Trophoblast cell (in vitro differentiated cells and primary cell): ENCODE results near the gene NIT1.

Source experiments
- DNase-seq, 2 donors: peaks; one replicate each; pipeline ENCODE4 v3.0.0-alpha.2; 2016
- H2AFZ ChIP-seq: 2 replicates; pipeline ENCODE4 v1.6.1; 2013; ENCODE audit warnings: low read length, moderate library complexity, mild to moderate bottlenecking; ENCODE audit not compliant: insufficient read depth, poor library complexity
- H2AK5ac ChIP-seq: 2 replicates; pipeline ENCODE4 v1.6.1; 2013; ENCODE audit warnings: mild to moderate bottlenecking, low read length
- H2BK120ac ChIP-seq: 2 replicates; pipeline ENCODE4 v1.6.1; 2013; ENCODE audit warnings: low read length, mild to moderate bottlenecking, moderate library complexity; ENCODE audit not compliant: insufficient read depth, poor library complexity
- H2BK12ac ChIP-seq: 2 replicates; pipeline ENCODE4 v1.6.1; 2013; ENCODE audit warnings: mild to moderate bottlenecking, low read length, moderate library complexity
- H2BK5ac ChIP-seq: 2 replicates; pipeline ENCODE4 v1.6.1; 2013; ENCODE audit warnings: low read length, low read depth, moderate library complexity, mild to moderate bottlenecking; ENCODE audit not compliant: poor library complexity
- H3K14ac ChIP-seq: 2 replicates; pipeline ENCODE4 v1.6.1; 2013; ENCODE audit warnings: mild to moderate bottlenecking, low read length
- H3K18ac ChIP-seq: 2 replicates; pipeline ENCODE4 v1.6.1; 2013; ENCODE audit warnings: mild to moderate bottlenecking, low read length
- H3K23ac ChIP-seq: 2 replicates; pipeline ENCODE4 v1.6.1; 2013; ENCODE audit warnings: low read length
- H3K27ac ChIP-seq: 2 replicates; pipeline ENCODE4 v1.5.1; 2013; ENCODE audit warnings: low read depth, mild to moderate bottlenecking, inconsistent platforms, low read length, moderate library complexity
- H3K27me3 ChIP-seq: 2 replicates; pipeline ENCODE4 v1.6.1; 2013; ENCODE audit warnings: inconsistent platforms, mild to moderate bottlenecking, low read length, moderate library complexity; ENCODE audit not compliant: insufficient read depth
- H3K36me3 ChIP-seq, 2 experiments: 1 replicate in 1 of 2; 2 replicates in 1 of 2; pipeline ENCODE4 v1.6.1; 2013; ENCODE audit warnings: low read length in 2 of 2, mild to moderate bottlenecking in 2 of 2, moderate library complexity in 1 of 2; ENCODE audit not compliant: insufficient read depth in 2 of 2, control insufficient read depth in 1 of 2
- H3K4ac ChIP-seq: 2 replicates; pipeline ENCODE4 v1.6.1; 2013; ENCODE audit warnings: low read depth, mild to moderate bottlenecking, low read length, moderate library complexity
- H3K4me1 ChIP-seq, 2 experiments: 1 replicate in 1 of 2; 2 replicates in 1 of 2; pipeline ENCODE4 v1.6.1; 2013; ENCODE audit warnings: low read length in 2 of 2, mild to moderate bottlenecking in 2 of 2, moderate library complexity in 1 of 2; ENCODE audit not compliant: insufficient read depth in 2 of 2, control insufficient read depth in 1 of 2
- H3K4me2 ChIP-seq: 2 replicates; pipeline ENCODE4 v1.6.1; 2013; ENCODE audit warnings: inconsistent platforms, mild to moderate bottlenecking, low read length, moderate library complexity
- H3K4me3 ChIP-seq: 2 replicates; pipeline ENCODE4 v1.5.1; 2013; ENCODE audit warnings: mild to moderate bottlenecking, low read depth, low read length, inconsistent platforms
- H3K79me1 ChIP-seq: one replicate; pipeline ENCODE4 v1.6.1; 2013; ENCODE audit warnings: low read length
- H3K79me2 ChIP-seq: 2 replicates; pipeline ENCODE4 v1.6.1; 2013; ENCODE audit warnings: low read length, mild to moderate bottlenecking; ENCODE audit not compliant: control insufficient read depth, insufficient read depth, poor library complexity
- H3K9ac ChIP-seq: 2 replicates; pipeline ENCODE4 v1.6.1; 2013; ENCODE audit warnings: mild to moderate bottlenecking, low read length
- H3K9me3 ChIP-seq: 2 replicates; pipeline ENCODE4 v1.6.1; 2013; ENCODE audit warnings: low read depth, mild to moderate bottlenecking, control low read depth, inconsistent platforms, low read length; ENCODE audit not compliant: insufficient read depth
- H4K12ac ChIP-seq: 2 replicates; pipeline ENCODE4 v1.6.1; 2013; ENCODE audit warnings: low read depth, mild to moderate bottlenecking, low read length, moderate library complexity
- H4K8ac ChIP-seq: 2 replicates; pipeline ENCODE4 v1.6.1; 2013; ENCODE audit warnings: low read depth, mild to moderate bottlenecking, low read length, moderate library complexity
- H4K91ac ChIP-seq: one replicate; pipeline ENCODE4 v1.6.1; 2013; ENCODE audit warnings: low read depth, mild to moderate bottlenecking, low read length, moderate library complexity
- WGBS: extraction: QIAGEN DNeasy Blood & Tissue Kit; methylation state at CpG from one replicate; pipeline ENCODE4 v1.1.7; 2013; ENCODE audit warnings: missing lambda C conversion rate; ENCODE audit not compliant: insufficient read length, insufficient coverage; ENCODE audit errors: extremely low coverage; 5-methylcytosine and 5-hydroxymethylcytosine counted together

NIT1 gene

DNA sequence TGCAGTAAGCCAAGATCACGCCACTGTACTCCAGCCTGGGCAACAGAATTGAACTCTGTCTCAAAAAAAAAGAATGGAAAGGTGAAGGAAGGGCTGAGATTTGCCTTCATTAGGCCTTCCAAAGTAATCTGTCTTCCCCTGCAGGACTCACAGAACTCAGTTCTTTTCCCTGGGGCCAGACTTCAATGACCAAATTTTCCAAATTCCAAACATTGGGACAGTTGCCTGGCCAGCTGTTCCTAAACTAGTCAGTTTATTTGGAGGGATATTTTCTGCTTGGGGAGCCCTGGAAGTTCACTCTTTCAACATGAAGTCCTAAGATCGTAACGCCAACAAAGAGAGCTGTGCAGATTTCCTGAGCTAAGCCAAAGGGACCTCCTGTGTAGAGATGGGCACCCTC, 20.0 kb downstream of the NIT1 start:
- Histone ChIP-seq H2AK5ac (no peak overlapping the region), H4K91ac (no peak overlapping the region), H4K12ac (no peak overlapping the region), H4K8ac (no peak overlapping the region), H3K4me2 (no peak overlapping the region), H2BK120ac (no peak overlapping the region), H2BK12ac (no peak overlapping the region), H3K4me1 (peaks cover 18 to 23% of the 10 kb centered on the region in 2 experiments), H3K27ac (peak overlapping the region; percentile 36), H3K27me3 (no peaks in the 10 kb centered on the region), H3K36me3 (peaks cover 0 to 6% of the 10 kb centered on the region in 2 experiments), H2AFZ (no peak overlapping the region), H3K18ac (no peak overlapping the region), H2BK5ac (no peak overlapping the region), H3K4me3 (no peak overlapping the region), H3K14ac (no peak overlapping the region), H3K4ac (no peak overlapping the region), H3K9me3 (no peaks in the 10 kb centered on the region), H3K79me2 (peaks cover 4% of the 10 kb centered on the region), H3K23ac (no peak overlapping the region), H3K79me1 (peaks cover 9% of the 10 kb centered on the region), H3K9ac (no peak overlapping the region)
- peak in 1 of 2 donors; percentile 72 for DNase-seq
- WGBS: no CpG with 5 or more reads among the region's 3 CpGs

- H4K8ac ChIP-seq: no peak overlapping the region
- no peak overlapping the region for H3K4ac ChIP-seq
- peaks cover under 1% of the 10 kb centered on the region for H3K79me2 ChIP-seq
- no peaks in the 10 kb centered on the region for H3K9me3 ChIP-seq
- no CpG with 5 or more reads among the region's 1 CpG for WGBS
- no peak overlapping the region for H2BK120ac ChIP-seq
- H3K27ac ChIP-seq: no peak overlapping the region
- H3K36me3 ChIP-seq: peaks cover 0 to 6% of the 10 kb centered on the region in 2 experiments
- no peak for DNase-seq
- no peak overlapping the region for H2BK12ac ChIP-seq
- no peak overlapping the region for H3K18ac ChIP-seq
- peaks cover 4% of the 10 kb centered on the region for H3K79me1 ChIP-seq
- H4K12ac ChIP-seq: no peak overlapping the region
- no peak overlapping the region for H2AFZ ChIP-seq
- H3K23ac ChIP-seq: no peak overlapping the region
- no peaks in the 10 kb centered on the region for H3K27me3 ChIP-seq
- H2AK5ac ChIP-seq: no peak overlapping the region
- peaks cover 18 to 22% of the 10 kb centered on the region in 2 experiments for H3K4me1 ChIP-seq
- no peak overlapping the region for H3K4me3 ChIP-seq
- H3K14ac ChIP-seq: no peak overlapping the region
- no peak overlapping the region for H3K9ac ChIP-seq
- no peak overlapping the region for H3K4me2 ChIP-seq
- H2BK5ac ChIP-seq: no peak overlapping the region
- no peak overlapping the region for H4K91ac ChIP-seq
These were observed 20.5 kb downstream of the NIT1 start for GRCh38 chr1:161138431-161138830.

GRCh38 chr1:161139766-161140165, 21.9 kb downstream of the NIT1 start:
- no peak overlapping the region for H3K4ac ChIP-seq
- no peak overlapping the region for H4K8ac ChIP-seq
- no peak overlapping the region for H3K23ac ChIP-seq
- H3K79me2 ChIP-seq: no peaks in the 10 kb centered on the region
- H3K36me3 ChIP-seq: peaks cover 0 to 4% of the 10 kb centered on the region in 2 experiments
- no peak overlapping the region for H3K18ac ChIP-seq
- H2BK120ac ChIP-seq: no peak overlapping the region
- H3K27ac ChIP-seq: no peak overlapping the region
- H3K4me2 ChIP-seq: no peak overlapping the region
- H2BK5ac ChIP-seq: no peak overlapping the region
- no peaks in the 10 kb centered on the region for H3K27me3 ChIP-seq
- no peak overlapping the region for H2BK12ac ChIP-seq
- no peaks in the 10 kb centered on the region for H3K9me3 ChIP-seq
- H3K9ac ChIP-seq: no peak overlapping the region
- H4K91ac ChIP-seq: no peak overlapping the region
- no CpG with 5 or more reads among the region's 1 CpG for WGBS
- H3K79me1 ChIP-seq: no peaks in the 10 kb centered on the region
- peaks cover 12 to 16% of the 10 kb centered on the region in 2 experiments for H3K4me1 ChIP-seq
- no peak overlapping the region for H3K14ac ChIP-seq
- H2AK5ac ChIP-seq: no peak overlapping the region
- no peak overlapping the region for H2AFZ ChIP-seq
- peak; percentile 44 to 73 for DNase-seq
- H3K4me3 ChIP-seq: no peak overlapping the region
- H4K12ac ChIP-seq: no peak overlapping the region

GRCh38 chr1:161140755-161141400, 23.0 kb downstream of the NIT1 start:
- H4K12ac ChIP-seq: no peak overlapping the region
- no peak overlapping the region for H3K27ac ChIP-seq
- H4K8ac ChIP-seq: no peak overlapping the region
- H3K18ac ChIP-seq: no peak overlapping the region
- H2AK5ac ChIP-seq: no peak overlapping the region
- peaks cover 10 to 16% of the 10 kb centered on the region in 2 experiments for H3K4me1 ChIP-seq
- H2BK120ac ChIP-seq: no peak overlapping the region
- no peak overlapping the region for H3K4ac ChIP-seq
- H2BK5ac ChIP-seq: no peak overlapping the region
- H3K36me3 ChIP-seq: peaks cover 0 to 2% of the 10 kb centered on the region in 2 experiments
- H3K9me3 ChIP-seq: no peaks in the 10 kb centered on the region
- H3K79me2 ChIP-seq: no peaks in the 10 kb centered on the region
- no peak overlapping the region for H3K4me2 ChIP-seq
- peak overlapping the region; percentile 58 for H2BK12ac ChIP-seq
- no peak for DNase-seq
- no peak overlapping the region for H3K4me3 ChIP-seq
- WGBS: no CpG with 5 or more reads among the region's 29 CpGs
- no peak overlapping the region for H4K91ac ChIP-seq
- no peak overlapping the region for H3K14ac ChIP-seq
- no peak overlapping the region for H3K23ac ChIP-seq
- no peaks in the 10 kb centered on the region for H3K79me1 ChIP-seq
- H2AFZ ChIP-seq: no peak overlapping the region
- no peak overlapping the region for H3K9ac ChIP-seq
- H3K27me3 ChIP-seq: no peaks in the 10 kb centered on the region
